ENCODE data around the gene MS4A15.
"Not testable (repeated sequence)": the region's sequence is repeated elsewhere in the genome, so short reads cannot be mapped to it uniquely, and the experiment has no call there.

Gene MS4A15

DNA sequence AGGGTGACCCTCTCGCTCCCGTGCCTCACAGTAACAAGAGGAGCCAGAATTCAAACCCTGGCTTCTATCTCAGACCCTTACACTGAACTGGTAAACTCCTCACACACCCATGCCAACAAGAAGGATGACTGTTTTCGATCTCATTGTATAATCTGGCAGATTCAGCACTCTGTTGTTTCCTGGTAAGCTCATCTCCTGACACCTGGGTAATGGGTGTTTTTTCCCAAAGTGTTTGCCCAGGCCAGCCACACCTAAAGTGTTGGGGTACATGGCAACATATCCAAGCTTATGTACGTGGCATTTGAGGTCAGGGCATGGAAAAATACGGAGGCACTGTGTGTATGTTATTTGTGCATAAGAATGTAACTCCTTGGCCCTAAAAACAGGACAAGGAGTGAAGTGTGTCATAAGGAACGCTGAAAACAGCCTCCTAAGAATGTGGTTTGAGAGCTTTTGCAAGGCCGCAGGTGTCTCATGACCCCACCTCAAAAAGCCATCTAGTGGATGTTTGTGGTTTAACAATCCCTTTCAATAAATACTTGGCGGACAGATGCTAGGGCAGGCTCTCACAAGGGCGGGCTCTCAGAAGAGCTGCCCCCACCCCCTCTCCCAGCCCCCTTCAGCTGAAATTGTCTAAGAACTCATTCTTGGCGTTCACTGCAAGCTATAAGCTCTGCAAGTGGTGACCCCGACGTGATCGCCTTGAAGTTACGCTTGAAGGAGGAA is at the start of gene MS4A15:
Gene MS4A15 (plus strand): TSS at position 561 of the 726 bp plus-strand sequence. CDS start 6,867 bp downstream, outside the sequence.
- in situ Hi-C loops (cut with HindIII; ENCODE audit: low pct_unique_long_range_greater_than_20kb, low sequenced_read_pairs): no loop called here
- peak; percentile 53 to 93 for DNase-seq (ENCODE audit: low read depth in 1 of 2, low spot score in 1 of 2)
- no peak for TF ChIP-seq JUND (IDR thresholded peaks at IDR 0.05; ENCODE audit: low read depth)

- in situ Hi-C loops (cut with HindIII; ENCODE audit: low pct_unique_long_range_greater_than_20kb, low sequenced_read_pairs): no loop called here
- TF ChIP-seq JUND (IDR thresholded peaks at IDR 0.05; ENCODE audit: low read depth): no peak
- DNase-seq (ENCODE audit: low read depth in 1 of 2, low spot score in 1 of 2): no peak
Observed at GRCh38 chr11:60706931-60707330, 49.7 kb upstream of the MS4A15 start.

DNA sequence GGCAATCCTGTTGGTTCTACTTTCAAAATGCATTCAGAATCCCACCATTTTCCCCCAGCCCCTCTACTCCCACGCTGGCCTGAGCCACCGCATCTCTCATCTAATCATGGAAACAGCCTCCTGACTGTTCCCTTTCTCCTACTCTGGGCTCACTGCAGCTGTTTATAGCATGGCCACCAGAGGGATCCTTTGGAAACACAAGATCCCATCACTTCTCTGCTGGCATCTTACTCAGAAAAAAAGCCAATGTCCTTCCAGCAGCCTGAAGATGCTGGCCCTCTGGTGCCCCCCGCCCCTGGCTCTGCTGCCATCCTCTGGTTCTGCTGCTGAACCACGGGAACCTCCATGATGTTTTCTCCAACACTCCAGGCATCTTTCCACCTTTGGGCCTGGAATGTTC is 46.2 kb upstream of the MS4A15 start:
- peak; percentile 56 to 77 for DNase-seq (ENCODE audit: low read depth in 1 of 2, low spot score in 1 of 2)
- in situ Hi-C loops (cut with HindIII; ENCODE audit: low pct_unique_long_range_greater_than_20kb, low sequenced_read_pairs): no loop called here
- no peak for TF ChIP-seq JUND (IDR thresholded peaks at IDR 0.05; ENCODE audit: low read depth)

DNA sequence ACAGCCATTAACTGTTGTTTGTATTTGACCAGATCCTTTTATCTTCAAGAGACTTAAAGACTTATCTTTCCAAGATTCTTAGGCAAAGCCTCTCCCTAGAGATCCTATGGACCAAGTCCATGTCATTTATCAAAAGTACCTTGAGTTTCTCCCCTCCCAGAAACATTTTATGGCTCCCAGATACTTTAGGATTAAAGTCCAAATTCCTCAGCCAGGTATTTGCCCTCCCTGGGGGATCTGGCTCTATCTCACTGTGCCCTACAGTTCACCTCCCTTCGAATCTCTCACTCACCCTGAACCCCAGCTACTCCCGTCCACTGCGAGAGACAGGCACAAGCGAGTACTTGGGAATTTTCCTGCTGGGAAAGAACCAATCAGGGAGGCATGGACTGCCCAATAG is 45.4 kb upstream of the MS4A15 start:
- DNase-seq (ENCODE audit: low read depth in 1 of 2, low spot score in 1 of 2): no peak
- in situ Hi-C loops (cut with HindIII; ENCODE audit: low pct_unique_long_range_greater_than_20kb, low sequenced_read_pairs): no loop called here
- no peak for TF ChIP-seq JUND (IDR thresholded peaks at IDR 0.05; ENCODE audit: low read depth)

- DNase-seq (ENCODE audit: low read depth in 1 of 2, low spot score in 1 of 2); in situ Hi-C loops (cut with HindIII; ENCODE audit: low pct_unique_long_range_greater_than_20kb, low sequenced_read_pairs): not testable (repeated sequence)
Observed at GRCh38 chr11:60713423-60713822, 43.2 kb upstream of the MS4A15 start.

- in situ Hi-C loops (cut with HindIII; ENCODE audit: low pct_unique_long_range_greater_than_20kb, low sequenced_read_pairs): no loop called here
- no peak for TF ChIP-seq JUND (IDR thresholded peaks at IDR 0.05; ENCODE audit: low read depth)
- no peak for DNase-seq (ENCODE audit: low read depth in 1 of 2, low spot score in 1 of 2)
Observed at GRCh38 chr11:60717956-60718355, 38.7 kb upstream of the MS4A15 start.

DNA sequence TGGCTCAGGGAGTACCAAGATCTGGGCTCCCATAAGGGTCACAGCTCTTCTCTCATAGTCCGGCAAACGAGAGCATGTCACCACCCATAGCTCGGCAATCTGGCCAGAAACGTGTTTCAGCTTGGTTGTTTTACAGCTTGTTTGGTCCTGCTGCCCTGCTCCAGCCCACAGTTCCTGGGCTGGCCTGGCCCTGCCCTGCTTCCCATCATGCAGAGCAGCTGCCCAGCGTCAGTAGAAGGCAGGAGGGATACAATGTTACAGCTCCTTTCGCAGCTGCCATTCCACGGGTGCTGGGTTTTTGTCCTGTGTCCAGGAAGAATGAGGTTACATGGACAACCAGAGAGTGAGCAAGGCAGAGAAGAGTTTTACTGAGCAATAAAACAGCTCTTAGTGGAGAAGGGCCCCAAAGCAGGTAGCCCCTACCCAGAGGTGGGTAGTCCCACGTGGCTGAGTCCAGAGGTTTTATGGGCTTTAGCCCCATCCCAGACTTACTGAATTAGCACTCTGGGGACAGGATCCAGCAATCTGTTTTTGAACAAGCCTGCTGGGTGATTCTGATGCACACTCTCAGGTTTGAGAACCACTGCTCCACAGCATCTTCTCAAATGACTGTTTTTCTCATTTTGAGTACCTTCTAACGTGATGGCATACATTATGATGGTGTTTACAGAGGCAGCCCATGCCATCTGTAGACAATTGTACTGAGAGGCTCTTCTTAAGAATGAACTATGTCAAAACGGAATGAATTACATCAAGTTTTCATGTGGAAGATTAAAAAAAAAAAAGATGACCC is 37.9 kb upstream of the MS4A15 start:
- DNase-seq (ENCODE audit: low read depth in 1 of 2, low spot score in 1 of 2): no peak
- in situ Hi-C loops (cut with HindIII; ENCODE audit: low pct_unique_long_range_greater_than_20kb, low sequenced_read_pairs): no loop called here
- TF ChIP-seq JUND (IDR thresholded peaks at IDR 0.05; ENCODE audit: low read depth): no peak

DNA sequence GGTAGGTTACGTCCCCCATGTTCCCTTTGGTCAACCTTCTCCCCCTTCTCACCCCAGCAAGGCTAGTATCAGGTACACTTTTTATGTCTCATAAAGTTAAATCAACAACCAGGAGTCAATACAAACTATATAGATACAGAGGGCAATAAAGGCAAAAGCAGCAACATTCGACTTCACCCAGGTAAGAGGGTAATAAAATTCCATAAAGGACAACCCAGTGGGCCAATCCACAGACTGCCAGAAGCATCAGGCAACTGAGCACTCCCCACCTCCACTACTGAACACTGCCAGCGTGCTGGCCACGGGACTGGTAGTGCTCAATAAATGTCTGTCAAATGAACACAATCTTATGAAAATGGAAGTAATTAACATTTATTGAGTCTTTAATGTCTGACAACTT is 37.3 kb upstream of the MS4A15 start:
- DNase-seq (ENCODE audit: low read depth in 1 of 2, low spot score in 1 of 2): no peak
- in situ Hi-C loops (cut with HindIII; ENCODE audit: low pct_unique_long_range_greater_than_20kb, low sequenced_read_pairs): no loop called here

GRCh38 chr11:60720460-60720859 is 36.2 kb upstream of the MS4A15 start:
- in situ Hi-C loops (cut with HindIII; ENCODE audit: low pct_unique_long_range_greater_than_20kb, low sequenced_read_pairs): no loop called here
- no peak for TF ChIP-seq JUND (IDR thresholded peaks at IDR 0.05; ENCODE audit: low read depth)
- no peak for DNase-seq (ENCODE audit: low read depth in 1 of 2, low spot score in 1 of 2)

More for the DNA sequence above, 37.3 kb upstream of the MS4A15 start:
- no peak for TF ChIP-seq JUND (IDR thresholded peaks at IDR 0.05; ENCODE audit: low read depth)

- no peak for TF ChIP-seq JUND (IDR thresholded peaks at IDR 0.05; ENCODE audit: low read depth)
- in situ Hi-C loops (cut with HindIII; ENCODE audit: low pct_unique_long_range_greater_than_20kb, low sequenced_read_pairs): no loop called here
- DNase-seq (ENCODE audit: low read depth in 1 of 2, low spot score in 1 of 2): no peak
Observed at GRCh38 chr11:60724420-60724819, 32.2 kb upstream of the MS4A15 start, which contains the start of gene MS4A18. TSS of gene MS4A18 (plus strand) at chr11:60724720.

DNA sequence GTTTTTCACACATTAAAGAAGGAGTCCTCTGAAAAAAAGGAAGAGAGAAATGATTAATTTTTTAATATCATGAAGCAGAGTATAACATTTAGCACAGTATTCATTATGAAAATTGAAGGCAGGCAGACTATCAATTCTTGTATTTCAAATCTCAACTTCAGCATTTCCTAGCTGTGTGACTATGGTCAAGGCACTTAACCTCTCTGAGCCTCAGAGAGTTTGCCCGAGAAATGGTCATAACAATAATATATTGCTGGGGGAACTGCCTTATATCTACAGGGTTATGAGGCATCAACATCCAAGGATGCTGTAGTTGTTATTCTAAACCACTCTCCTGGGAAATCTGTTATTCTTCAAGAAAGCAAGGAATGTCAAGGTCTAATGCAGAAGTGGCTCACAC is 31.1 kb upstream of the MS4A15 start:
- in situ Hi-C loops (cut with HindIII; ENCODE audit: low pct_unique_long_range_greater_than_20kb, low sequenced_read_pairs): no loop called here

GRCh38 chr11:60731586-60731985 is 25.1 kb upstream of the MS4A15 start:
- no peak for DNase-seq (ENCODE audit: low read depth in 1 of 2, low spot score in 1 of 2)
- in situ Hi-C loops (cut with HindIII; ENCODE audit: low pct_unique_long_range_greater_than_20kb, low sequenced_read_pairs): no loop called here
- TF ChIP-seq JUND (IDR thresholded peaks at IDR 0.05; ENCODE audit: low read depth): no peak

More for the DNA sequence above, 31.1 kb upstream of the MS4A15 start:
- no peak for DNase-seq (ENCODE audit: low read depth in 1 of 2, low spot score in 1 of 2)
- TF ChIP-seq JUND (IDR thresholded peaks at IDR 0.05; ENCODE audit: low read depth): no peak

GRCh38 chr11:60734279-60734678 is 22.4 kb upstream of the MS4A15 start:
- TF ChIP-seq JUND (IDR thresholded peaks at IDR 0.05; ENCODE audit: low read depth): no peak
- in situ Hi-C loops (cut with HindIII; ENCODE audit: low pct_unique_long_range_greater_than_20kb, low sequenced_read_pairs): no loop called here
- DNase-seq (ENCODE audit: low read depth in 1 of 2, low spot score in 1 of 2): no peak
